Motor neuron (in vitro differentiated cells): ENCODE results near the gene CHMP6. TPM values are rescaled to one million over a fixed set of nuclear protein-coding genes. Genes with fewer than 3 reads are reported as not detected.

ENCODE experiments used
- ATAC-seq, 8 experiments: fragments of 200-7000 bp; cut with Tn5 transposase; replicated peaks in 6 of 8; 2 replicates each; pipeline ENCODE4 v1.8.0; 2021; ENCODE audit warnings: mild to moderate bottlenecking in 8 of 8, moderate library complexity in 8 of 8
- H3K27ac ChIP-seq, 2 donors: fragments of 250-450 bp; sonication (Bioruptor Pico); 2 replicates each; pipeline ENCODE4 v1.9.0; 2021; ENCODE audit warnings: antibody characterized with exemption in 2 of 2, mild to moderate bottlenecking in 2 of 2, moderate library complexity in 1 of 2
- H3K4me1 ChIP-seq, 2 donors: fragments of 250-450 bp; sonication (Bioruptor Pico); replicated peaks in 1 of 2; 2 replicates each; pipeline ENCODE4 v1.6.1; 2021; ENCODE audit warnings: antibody characterized with exemption in 2 of 2, mild to moderate bottlenecking in 2 of 2, moderate library complexity in 1 of 2
- H3K4me3 ChIP-seq, 5 donors: fragments of 250-450 bp; sonication (Bioruptor Pico); 2 replicates each; pipeline ENCODE4 v1.9.0; 2021; ENCODE audit warnings: antibody characterized with exemption in 5 of 5, mild to moderate bottlenecking in 5 of 5, moderate library complexity in 4 of 5
- WGBS, 10 experiments: fragments of 450-650 bp; shearing (Covaris generic); methylation state at CpG; one replicate each; pipeline ENCODE4 v1.0.0; 2022; 5-methylcytosine and 5-hydroxymethylcytosine counted together
- in situ Hi-C, 9 experiments: fragments of 400-800 bp; cut with MboI; loops; one replicate each; pipeline ENCODE4 v1.15.0; 2021; ENCODE audit warnings: low sequenced_read_pairs in 9 of 9, low pct_unique_long_range_greater_than_20kb in 2 of 9; ENCODE audit not compliant: unreplicated experiment in 9 of 9
- total RNA-seq, 8 experiments: library from RNA; unstranded; fragments of 300-600 nt; gene quantifications; 2 replicates each; pipeline versions ENCODE4 v1.2.3 to v1.2.4, GENCODE V29; 2022

Gene CHMP6
- total RNA-seq, 8 experiments from 2014 or later = 13.1 to 27.2 (median 21.7) TPM

- H3K27ac ChIP-seq = no peak overlapping the region
- ATAC-seq = no peak
- in situ Hi-C loops = loop anchor here in 4 of 9 experiments (10.0 to 25.0 kb wide), 3 partner anchors 94 to 556 kb away; no protein-coding TSS in a partner anchor
- H3K4me1 ChIP-seq = peaks cover 11 to 18% of the 10 kb centered on the region in 2 donors
- 0 to 72% (median 39%) methylated on average over 1 to 6 of the region's 18 CpGs; no CpG with 5 or more reads in 2 of the 10 experiments for WGBS, 10 experiments
- peak overlapping the region; percentile 84 to 97 (median 95) for H3K4me3 ChIP-seq
These were observed 1.4 kb downstream of the CHMP6 start for GRCh38 chr17:80992948-80993624.

- Histone ChIP-seq H3K4me3 (no peak overlapping the region), H3K27ac (no peak overlapping the region), H3K4me1 (peaks cover 6 to 7% of the 10 kb centered on the region in 2 donors)
- 0 to 100% methylated on average over 1 to 2 of the region's 13 CpGs; no CpG with 5 or more reads in 8 of the 10 experiments for WGBS, 10 experiments
- in situ Hi-C loops = loop anchor here in 4 of 9 experiments (10.0 to 25.0 kb wide), 3 partner anchors 92 to 558 kb away; no protein-coding TSS in a partner anchor
- ATAC-seq = no peak
These were observed 3.5 kb downstream of the CHMP6 start for GRCh38 chr17:80995131-80995530.

DNA sequence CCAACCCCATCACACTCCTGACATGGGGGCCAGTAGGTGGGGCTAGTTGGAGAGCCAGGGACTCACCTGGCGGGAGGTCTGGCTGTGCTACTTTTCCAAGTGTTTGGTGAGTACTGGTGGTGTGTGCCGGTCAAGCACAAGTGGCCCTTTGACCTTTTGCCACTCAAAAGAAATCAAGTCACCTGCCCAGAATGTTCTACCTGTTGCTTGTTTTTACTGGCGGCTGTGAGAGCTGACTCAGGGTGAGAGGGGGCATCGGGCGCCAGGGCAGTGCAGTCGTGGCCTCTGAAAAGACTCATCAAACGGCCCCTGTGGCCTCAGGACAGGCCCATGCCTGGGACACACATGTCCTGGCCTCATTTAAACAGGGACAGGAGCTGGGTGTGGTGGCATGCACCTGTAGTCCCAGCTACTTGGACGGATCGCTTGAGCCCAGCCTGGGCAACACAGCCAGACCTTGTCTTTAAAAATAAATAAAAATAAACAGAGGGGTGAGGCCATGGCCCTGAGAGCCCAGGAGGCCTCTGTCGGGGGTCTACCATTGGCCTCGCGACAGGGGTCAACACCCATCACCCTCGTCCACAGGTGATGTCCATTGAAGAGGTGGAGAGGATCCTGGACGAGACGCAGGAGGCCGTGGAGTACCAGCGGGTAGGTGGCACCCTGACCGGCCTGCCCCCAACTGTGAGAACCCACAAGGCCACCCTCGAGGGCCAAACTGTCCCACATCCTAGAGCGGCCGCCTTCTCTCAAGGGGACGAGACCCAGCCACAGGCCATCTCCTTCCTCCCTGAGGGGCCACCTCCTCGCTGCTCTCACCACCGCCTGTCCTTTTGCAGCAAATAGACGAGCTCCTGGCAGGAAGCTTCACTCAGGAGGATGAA, 5.0 kb downstream of the CHMP6 start:
- Histone ChIP-seq H3K4me3 (no peak overlapping the region), H3K27ac (no peak overlapping the region), H3K4me1 (peaks cover 6 to 7% of the 10 kb centered on the region in 2 donors)
- ATAC-seq = no peak
- in situ Hi-C loops = loop anchor here in 4 of 9 experiments (10.0 to 25.0 kb wide), 3 partner anchors 91 to 559 kb away; no protein-coding TSS in a partner anchor
- WGBS, 10 experiments = 33 to 100% (median 86%) methylated on average over 1 to 17 of the region's 25 CpGs; no CpG with 5 or more reads in 6 of the 10 experiments

DNA sequence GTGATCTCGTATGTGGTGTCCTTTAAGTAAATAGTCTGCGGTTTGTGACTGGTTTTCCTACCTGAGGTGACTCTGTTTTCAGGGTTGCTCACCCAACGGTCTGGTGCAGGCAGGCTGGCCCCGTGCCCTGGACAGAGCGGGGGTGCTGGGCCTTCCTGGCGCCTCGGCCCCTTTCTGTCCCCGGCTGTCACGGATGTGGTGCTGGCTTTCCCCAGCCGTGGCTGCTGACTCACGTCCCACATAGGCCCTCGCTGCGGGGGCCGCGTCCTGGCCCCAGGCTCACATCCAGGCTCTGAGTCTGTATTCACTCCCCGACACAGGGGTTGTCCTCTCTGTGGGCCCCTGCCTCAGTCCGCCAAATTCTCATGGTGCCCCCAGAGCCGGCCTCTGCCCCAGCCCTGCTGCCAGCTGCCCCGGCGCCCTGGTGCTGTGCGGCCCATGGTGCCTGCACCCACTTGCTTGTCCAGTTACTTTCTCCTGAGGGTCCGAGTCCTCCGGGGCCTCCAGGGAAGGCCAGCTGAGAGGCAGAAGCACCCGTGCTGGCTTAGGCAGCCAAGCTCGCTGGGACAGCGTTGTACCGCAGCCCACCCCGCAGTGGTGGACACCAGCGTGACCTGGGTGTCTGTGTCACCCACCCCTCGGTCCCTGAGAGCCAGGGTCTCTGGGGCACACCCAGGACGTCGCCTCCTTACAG, 5.9 kb downstream of the CHMP6 start:
- no peak for ATAC-seq
- Histone ChIP-seq H3K27ac (no peak overlapping the region), H3K4me1 (peaks cover 5 to 14% of the 10 kb centered on the region in 2 donors), H3K4me3 (no peak overlapping the region)
- whole genome bisulfite sequencing, 10 experiments = 60 to 100% methylated on average over 1 to 2 of the region's 32 CpGs; no CpG with 5 or more reads in 8 of the 10 experiments
- in situ Hi-C loops = loop anchor here in 4 of 9 experiments (10.0 to 25.0 kb wide), 3 partner anchors 90 to 560 kb away; no protein-coding TSS in a partner anchor

GRCh38 chr17:80998118-80998747, 6.6 kb downstream of the CHMP6 start:
- WGBS, 10 experiments = 83 to 100% (median 91%) methylated on average over 1 to 8 of the region's 19 CpGs; no CpG with 5 or more reads in 5 of the 10 experiments
- ATAC-seq = no peak
- in situ Hi-C loops = loop anchor here in 4 of 9 experiments (10.0 to 25.0 kb wide), 3 partner anchors 89 to 561 kb away; no protein-coding TSS in a partner anchor

GRCh38 chr17:80998748-80999535, 7.3 kb downstream of the CHMP6 start:
- in situ Hi-C loops = loop anchor here in 4 of 9 experiments (10.0 to 25.0 kb wide), 3 partner anchors 88 to 562 kb away; no protein-coding TSS in a partner anchor
- H3K27ac ChIP-seq = no peak overlapping the region
- H3K4me3 ChIP-seq = no peak overlapping the region
- no peak for ATAC-seq
- 72 to 100% (median 92%) methylated on average over 1 to 11 of the region's 39 CpGs; no CpG with 5 or more reads in 3 of the 10 experiments for WGBS, 10 experiments
- peaks cover 5 to 19% of the 10 kb centered on the region in 2 donors for H3K4me1 ChIP-seq

More at GRCh38 chr17:80998118-80998747, 6.6 kb downstream of the CHMP6 start:
- Histone ChIP-seq H3K27ac (no peak overlapping the region), H3K4me3 (no peak overlapping the region), H3K4me1 (peaks cover 0 to 13% of the 10 kb centered on the region in 2 donors)

DNA sequence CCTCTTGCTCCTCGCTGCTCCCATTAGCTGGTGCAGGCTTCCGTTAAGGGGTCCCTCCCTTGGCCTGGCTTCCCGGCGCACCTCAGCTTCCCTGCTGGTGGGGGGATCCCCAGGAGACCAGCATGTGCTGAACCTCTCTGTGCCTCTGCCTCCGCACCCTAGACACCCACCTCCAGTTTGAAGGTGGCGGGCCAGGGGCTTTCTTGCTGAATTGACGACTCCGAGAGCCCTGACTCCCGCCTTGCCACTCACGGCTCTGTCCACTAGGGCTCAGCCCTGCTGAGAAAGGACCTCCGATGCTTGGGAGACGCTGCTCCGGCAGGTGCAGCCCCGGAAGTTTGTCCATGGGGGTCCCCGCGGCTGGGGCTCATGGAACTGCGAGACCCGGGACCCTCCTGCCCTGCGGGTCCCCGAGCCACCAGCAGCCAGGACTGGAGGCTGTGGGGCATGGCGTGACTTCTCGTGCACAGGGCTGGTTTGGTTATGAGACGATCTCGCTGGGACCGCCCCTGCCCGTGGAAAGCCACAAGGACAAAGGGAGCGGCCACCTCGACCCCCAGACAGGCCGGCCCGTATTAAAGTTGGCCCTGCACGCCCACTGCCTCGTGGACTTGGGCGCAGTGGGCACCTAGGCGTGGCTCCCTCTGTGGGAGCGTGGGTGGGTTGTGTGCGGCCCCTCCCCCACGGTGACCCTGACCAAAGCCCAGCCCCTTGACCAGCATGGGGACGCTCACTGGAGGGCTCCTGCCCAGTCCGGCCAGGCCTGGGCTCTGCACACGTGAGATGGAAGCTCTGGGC, 8.1 kb downstream of the CHMP6 start:
- ATAC-seq = no peak
- no peak overlapping the region for H3K4me3 ChIP-seq
- in situ Hi-C loops = loop anchor here in 5 of 9 experiments (10.0 to 25.0 kb wide), 5 partner anchors 88 to 562 kb away; partner anchors contain the start of genes NDUFAF8 (in 1 of the 5) and TEPSIN (in 1 of the 5)
- 85 to 93% methylated on average over 5 to 6 of the region's 40 CpGs; no CpG with 5 or more reads in 8 of the 10 experiments for WGBS, 10 experiments
- peaks cover 5 to 24% of the 10 kb centered on the region in 2 donors for H3K4me1 ChIP-seq
- no peak overlapping the region for H3K27ac ChIP-seq

GRCh38 chr17:81000334-81000630, 8.6 kb downstream of the CHMP6 start:
- Histone ChIP-seq H3K27ac (no peak overlapping the region), H3K4me1 (peaks cover 5 to 25% of the 10 kb centered on the region in 2 donors), H3K4me3 (no peak overlapping the region)
- ATAC-seq = no peak
- no CpG with 5 or more reads among the region's 8 CpGs for WGBS, 10 experiments
- in situ Hi-C loops = loop anchor here in 2 of 9 experiments (25.0 kb wide), 2 partner anchors 112 to 237 kb away; partner anchors contain the start of genes NDUFAF8 (in 1 of the 2) and TEPSIN (in 1 of the 2)

DNA sequence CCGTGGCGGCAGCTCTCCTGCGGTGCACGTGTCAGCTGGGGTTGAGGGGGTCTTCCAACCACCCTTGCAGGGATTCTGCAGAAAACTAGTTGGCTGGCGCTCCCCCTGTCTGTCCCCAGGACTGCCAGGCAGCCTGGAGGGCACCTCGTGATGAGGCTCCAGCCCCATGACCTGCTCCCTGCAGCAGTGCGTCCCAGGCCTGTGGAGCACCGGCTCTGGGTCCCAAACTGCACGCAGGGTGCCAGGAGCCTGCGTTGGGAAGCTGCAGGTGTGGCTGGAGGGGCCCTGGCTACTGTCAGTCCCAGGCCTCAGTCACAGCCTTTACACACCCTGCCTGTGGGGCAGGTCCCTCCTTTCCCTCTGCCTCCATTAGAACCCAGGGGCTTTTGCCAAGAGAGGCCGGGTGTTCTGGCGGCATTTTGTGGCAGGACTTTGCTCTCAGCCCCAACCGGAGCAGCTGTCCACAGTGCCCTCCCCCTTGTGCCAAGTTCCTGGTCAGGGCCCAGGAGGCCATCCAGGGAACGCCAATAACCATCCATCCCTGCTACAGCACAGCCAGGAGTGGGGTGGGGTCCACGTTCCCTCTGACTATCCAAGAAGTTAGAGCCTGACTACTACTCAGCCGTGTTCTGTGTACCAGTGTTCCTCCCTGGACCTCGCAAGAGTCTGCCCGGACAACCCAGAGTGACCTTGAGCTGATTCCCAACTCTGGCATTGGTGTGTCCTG, 9.2 kb downstream of the CHMP6 start:
- ATAC-seq = peak in 1 of 8 experiments; percentile 7

GRCh38 chr17:81002013-81002384, 10.4 kb downstream of the CHMP6 start:
- H3K4me3 ChIP-seq = no peak overlapping the region
- WGBS, 10 experiments = 79 to 100% (median 86%) methylated on average over 1 to 9 of the region's 10 CpGs; no CpG with 5 or more reads in 4 of the 10 experiments
- H3K27ac ChIP-seq = no peak overlapping the region
- in situ Hi-C loops = loop anchor here in 2 of 9 experiments (25.0 kb wide), 2 partner anchors 110 to 235 kb away; partner anchors contain the start of genes NDUFAF8 (in 1 of the 2) and TEPSIN (in 1 of the 2)
- H3K4me1 ChIP-seq = peaks cover 5 to 25% of the 10 kb centered on the region in 2 donors
- no peak for ATAC-seq

More for the DNA sequence above, 9.2 kb downstream of the CHMP6 start:
- WGBS, 10 experiments = 70 to 100% (median 80%) methylated on average over 2 to 4 of the region's 18 CpGs; no CpG with 5 or more reads in 5 of the 10 experiments
- H3K4me3 ChIP-seq = no peak overlapping the region
- peaks cover 5 to 25% of the 10 kb centered on the region in 2 donors for H3K4me1 ChIP-seq
- in situ Hi-C loops = loop anchor here in 2 of 9 experiments (25.0 kb wide), 2 partner anchors 112 to 237 kb away; partner anchors contain the start of genes NDUFAF8 (in 1 of the 2) and TEPSIN (in 1 of the 2)
- no peak overlapping the region for H3K27ac ChIP-seq
